Type B pancreatic cell (in vitro differentiated cells): ENCODE data around the gene CASK. TPM values are rescaled to one million over a fixed set of nuclear protein-coding genes. Genes with fewer than 3 reads are reported as not detected.
A peak's percentile ranks its signal among the peaks of the same experiment; 100 is the strongest.

Source experiments
- DNase-seq: peaks from one replicate; pipeline ENCODE4 v3.0.0; 2021; ENCODE audit warnings: mixed read lengths; ENCODE audit not compliant: unreplicated experiment; ENCODE audit errors: extremely low spot score
- H3K27ac Mint-ChIP-seq: 2 replicates; pipeline ENCODE4 v1.8.0; 2021; ENCODE audit warnings: mild to moderate bottlenecking, mixed read lengths
- H3K27me3 Mint-ChIP-seq: 2 replicates; pipeline ENCODE4 v1.8.0; 2021; ENCODE audit warnings: mixed read lengths
- H3K36me3 Mint-ChIP-seq: 2 replicates; pipeline ENCODE4 v1.8.0; 2021; ENCODE audit warnings: mixed read lengths
- H3K4me1 Mint-ChIP-seq: one replicate; pipeline ENCODE4 v1.8.0; 2021; ENCODE audit warnings: mixed read lengths; ENCODE audit not compliant: unreplicated experiment
- H3K4me3 Mint-ChIP-seq: 2 replicates; pipeline ENCODE4 v1.8.0; 2021; ENCODE audit warnings: mild to moderate bottlenecking, mixed read lengths
- H3K9me3 Mint-ChIP-seq: 2 replicates; pipeline ENCODE4 v1.8.0; 2021; ENCODE audit warnings: mixed read lengths
- total RNA-seq: library from RNA; stranded (reverse); gene quantifications from 2 replicates; pipeline ENCODE4 v1.2.1, GENCODE V29; 2021; ENCODE audit warnings: low replicate concordance
- TF ChIP-seq, protein P1 (sequence below): fragments of 200-600 bp; sonication (generic); conservative IDR thresholded peaks from 2 replicates; pipeline ENCODE4 v1.5.0; 2021; ENCODE audit warnings: antibody characterized with exemption, mild to moderate bottlenecking

Gene CASK
- total RNA-seq, 1 donor from 2014 or later, result 93.8 TPM

DNA sequence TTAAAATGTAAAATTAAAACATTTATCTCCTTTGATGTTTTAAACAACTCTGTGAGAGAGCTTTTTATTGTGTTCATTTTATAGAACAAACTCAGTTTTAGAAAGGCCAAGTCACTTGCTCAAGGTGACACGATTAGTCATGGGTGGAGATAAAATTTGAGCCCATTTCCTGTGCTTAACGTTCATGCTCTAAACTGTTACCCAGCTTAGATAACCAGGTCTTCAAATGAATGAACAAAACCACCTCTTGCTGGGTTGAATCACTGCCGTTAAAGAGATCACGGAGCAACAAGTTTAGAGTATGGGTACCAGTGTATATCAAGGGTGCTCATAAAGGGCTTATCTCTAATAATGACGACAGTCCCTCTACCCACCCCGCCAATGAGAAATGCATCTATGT, 10.2 kb upstream of the CASK start:
- H3K9me3 Mint-ChIP-seq, result peaks cover 3% of the 10 kb centered on the region
- no peaks in the 10 kb centered on the region for H3K36me3 Mint-ChIP-seq
- TF ChIP-seq, protein P1, sequence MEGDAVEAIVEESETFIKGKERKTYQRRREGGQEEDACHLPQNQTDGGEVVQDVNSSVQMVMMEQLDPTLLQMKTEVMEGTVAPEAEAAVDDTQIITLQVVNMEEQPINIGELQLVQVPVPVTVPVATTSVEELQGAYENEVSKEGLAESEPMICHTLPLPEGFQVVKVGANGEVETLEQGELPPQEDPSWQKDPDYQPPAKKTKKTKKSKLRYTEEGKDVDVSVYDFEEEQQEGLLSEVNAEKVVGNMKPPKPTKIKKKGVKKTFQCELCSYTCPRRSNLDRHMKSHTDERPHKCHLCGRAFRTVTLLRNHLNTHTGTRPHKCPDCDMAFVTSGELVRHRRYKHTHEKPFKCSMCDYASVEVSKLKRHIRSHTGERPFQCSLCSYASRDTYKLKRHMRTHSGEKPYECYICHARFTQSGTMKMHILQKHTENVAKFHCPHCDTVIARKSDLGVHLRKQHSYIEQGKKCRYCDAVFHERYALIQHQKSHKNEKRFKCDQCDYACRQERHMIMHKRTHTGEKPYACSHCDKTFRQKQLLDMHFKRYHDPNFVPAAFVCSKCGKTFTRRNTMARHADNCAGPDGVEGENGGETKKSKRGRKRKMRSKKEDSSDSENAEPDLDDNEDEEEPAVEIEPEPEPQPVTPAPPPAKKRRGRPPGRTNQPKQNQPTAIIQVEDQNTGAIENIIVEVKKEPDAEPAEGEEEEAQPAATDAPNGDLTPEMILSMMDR, result no peak
- no peaks in the 10 kb centered on the region for H3K27me3 Mint-ChIP-seq
- no peak overlapping the region for H3K27ac Mint-ChIP-seq
- no peaks in the 10 kb centered on the region for H3K4me1 Mint-ChIP-seq
- no peak for DNase-seq
- H3K4me3 Mint-ChIP-seq, result no peak overlapping the region

- Mint-ChIP-seq H3K4me3 (no peak overlapping the region), H3K36me3 (no peaks in the 10 kb centered on the region), H3K27ac (no peak overlapping the region), H3K27me3 (no peaks in the 10 kb centered on the region), H3K4me1 (no peaks in the 10 kb centered on the region), H3K9me3 (peaks cover 3% of the 10 kb centered on the region)
- DNase-seq, result no peak
- TF ChIP-seq, protein P1, result no peak
Measured at GRCh38 chrX:41932885-41933284, 9.5 kb upstream of the CASK start.

- peaks cover 3% of the 10 kb centered on the region for H3K9me3 Mint-ChIP-seq
Measured at GRCh38 chrX:41931591-41931990, 8.2 kb upstream of the CASK start.

DNA sequence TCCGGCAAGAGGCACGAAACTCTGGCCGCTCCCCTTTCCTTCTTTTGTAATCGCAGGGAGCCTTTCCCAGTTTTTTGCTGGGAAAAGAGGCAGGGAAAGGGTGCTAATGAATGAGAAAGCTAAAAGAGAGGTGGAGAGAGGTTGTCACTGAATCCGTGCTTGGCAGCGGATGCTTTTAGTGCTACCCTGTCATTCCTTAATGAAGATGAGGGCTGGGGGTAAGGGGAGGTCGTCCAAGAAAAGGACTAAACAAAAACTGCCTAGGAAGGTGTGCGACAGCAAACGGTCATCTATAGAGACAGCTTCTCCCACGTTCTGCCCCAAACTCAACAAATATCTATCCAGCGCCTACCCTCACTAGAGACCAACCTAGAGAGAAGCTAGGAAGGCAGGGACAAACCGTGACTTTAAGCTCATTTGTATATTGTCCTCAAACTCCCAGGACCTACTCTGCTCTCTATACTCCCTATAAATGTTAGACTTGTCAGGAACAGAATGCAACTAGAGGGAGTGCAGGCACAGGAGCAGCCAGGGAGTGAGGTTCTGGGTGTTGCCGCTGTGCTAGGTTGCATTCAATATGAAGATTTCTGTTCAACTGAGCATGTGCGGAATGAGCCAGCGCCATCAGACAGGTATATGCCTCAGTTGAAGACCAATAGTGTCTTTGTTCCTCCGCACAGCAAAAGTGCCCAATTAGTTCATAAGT, 777 bp upstream of the CASK start:
- Mint-ChIP-seq H3K4me3 (peak overlapping the region; percentile 93), H3K4me1 (peaks cover 9% of the 10 kb centered on the region), H3K9me3 (no peaks in the 10 kb centered on the region), H3K27ac (peak overlapping the region; percentile 92), H3K27me3 (no peaks in the 10 kb centered on the region), H3K36me3 (no peaks in the 10 kb centered on the region)
- TF ChIP-seq, protein P1, result no peak
- no peak for DNase-seq

More at GRCh38 chrX:41931591-41931990, 8.2 kb upstream of the CASK start:
- no peaks in the 10 kb centered on the region for H3K27me3 Mint-ChIP-seq
- no peaks in the 10 kb centered on the region for H3K4me1 Mint-ChIP-seq
- H3K36me3 Mint-ChIP-seq, result no peaks in the 10 kb centered on the region
- TF ChIP-seq, protein P1, result no peak
- no peak overlapping the region for H3K27ac Mint-ChIP-seq
- H3K4me3 Mint-ChIP-seq, result no peak overlapping the region
- no peak for DNase-seq

GRCh38 chrX:41922431-41923151, 763 bp downstream of the CASK start:
- peak; percentile 71 for DNase-seq
- TF ChIP-seq, protein P1, result peak; percentile 17
- Mint-ChIP-seq H3K36me3 (no peaks in the 10 kb centered on the region), H3K4me1 (peaks cover 10% of the 10 kb centered on the region), H3K27me3 (no peaks in the 10 kb centered on the region), H3K27ac (peak overlapping the region; percentile 85), H3K9me3 (no peaks in the 10 kb centered on the region), H3K4me3 (peak overlapping the region; percentile 91)
